Endothelial cell of umbilical vein (primary cell): ENCODE results near the gene GLOD4. TPM values are rescaled to one million over a fixed set of nuclear protein-coding genes. Genes with fewer than 3 reads are reported as not detected.

Experiments used
- BruUV-seq: library from RNA; stranded (reverse); fragments of 400-500 nt; replicated peaks from 2 replicates; lab custom pipeline; 2021; lab: Mats Ljungman, UMichigan
- CTCF ChIA-PET: fragments of 300-600, 350-600 bp; sonication (Branson Sonifier 250); formaldehyde crosslinking; loops from one replicate; lab custom pipeline; 2021; ENCODE audit warnings: antibody characterized with exemption, inconsistent platforms; lab: Charles Lee
- POLR2A ChIA-PET: fragments of 300-600, 350-600 bp; sonication (Branson Sonifier 250); formaldehyde crosslinking; loops from one replicate; lab custom pipeline; 2021; ENCODE audit warnings: antibody characterized with exemption, inconsistent platforms; lab: Charles Lee
- DNase-seq: peaks from one replicate; pipeline ENCODE4 v3.0.0-alpha.2; 2011; ENCODE audit warnings: low read depth, low spot score
- FAIRE-seq: peaks from 2 replicates; lab custom pipeline; 2011; peaks lifted over from hg19 to GRCh38; lab: Jason Lieb, UNC
- H2AFZ ChIP-seq: 2 replicates; pipeline ENCODE4 v1.6.0; 2012; ENCODE audit warnings: low read depth, low read length, control low read depth, inconsistent platforms
- H3K27ac ChIP-seq: 2 replicates; pipeline ENCODE4 v1.5.1; 2011; ENCODE audit warnings: low read depth, mild to moderate bottlenecking, control low read depth, low read length, moderate library complexity; ENCODE audit not compliant: insufficient read depth
- H3K27me3 ChIP-seq, 2 experiments: 2 replicates each; pipeline versions ENCODE4 v1.6.0 to v1.6.1; 2011; ENCODE audit warnings: low read length in 2 of 2, mixed read lengths in 1 of 2; ENCODE audit not compliant: control insufficient read depth in 2 of 2, insufficient read depth in 2 of 2
- H3K36me3 ChIP-seq, 2 experiments: 2 replicates in 1 of 2; 3 replicates in 1 of 2; pipeline ENCODE4 v1.5.1; 2011; ENCODE audit warnings: low read length in 2 of 2, mild to moderate bottlenecking in 1 of 2, moderate library complexity in 1 of 2; ENCODE audit not compliant: control insufficient read depth in 2 of 2, insufficient read depth in 2 of 2; ENCODE audit errors: extremely low read depth in 1 of 2
- H3K4me1 ChIP-seq: 3 replicates; pipeline ENCODE4 v1.5.1; 2011; ENCODE audit warnings: mild to moderate bottlenecking, low read length; ENCODE audit not compliant: control insufficient read depth, insufficient read depth; ENCODE audit errors: extremely low read depth
- H3K4me2 ChIP-seq: 2 replicates; pipeline ENCODE4 v1.6.1; 2011; ENCODE audit warnings: low read length, control low read depth, mixed read lengths; ENCODE audit not compliant: insufficient read depth
- H3K4me3 ChIP-seq, 3 experiments: fragments of 200-600 bp in 1 of 3; sonication (generic), shearing (Covaris generic) in 1 of 3; replicated peaks in 1 of 3; 2 replicates each; pipeline ENCODE4 v1.5.1; 2011 to 2016; ENCODE audit warnings: control low read depth in 3 of 3, low read length in 3 of 3, mild to moderate bottlenecking in 2 of 3, inconsistent platforms in 1 of 3, low read depth in 1 of 3, moderate library complexity in 1 of 3; ENCODE audit not compliant: insufficient read depth in 1 of 3
- H3K79me2 ChIP-seq: 2 replicates; pipeline ENCODE4 v1.6.0; 2012; ENCODE audit warnings: low read length, inconsistent platforms; ENCODE audit not compliant: control insufficient read depth, insufficient read depth
- H3K9ac ChIP-seq: replicated peaks from 2 replicates; pipeline ENCODE3; 2011; ENCODE audit warnings: low read length, control low read depth; ENCODE audit not compliant: insufficient read depth; ENCODE audit errors: extremely low read depth
- H3K9me1 ChIP-seq: replicated peaks from 3 replicates; pipeline ENCODE4 v1.6.0; 2011; ENCODE audit warnings: mild to moderate bottlenecking, low read length; ENCODE audit not compliant: control insufficient read depth, insufficient read depth; ENCODE audit errors: extremely low read depth
- H3K9me3 ChIP-seq: replicated peaks from 2 replicates; pipeline ENCODE4 v1.5.1; 2012; ENCODE audit warnings: low read length, inconsistent platforms; ENCODE audit not compliant: control insufficient read depth, insufficient read depth
- H4K20me1 ChIP-seq: replicated peaks from 2 replicates; pipeline ENCODE3; 2011; ENCODE audit warnings: mild to moderate bottlenecking, low read length; ENCODE audit not compliant: control insufficient read depth, insufficient read depth; ENCODE audit errors: extremely low read depth
- CTCF ChIP-seq, 2 donors: IDR thresholded peaks; 1 replicate in 1 of 2; 2 replicates in 1 of 2; pipeline ENCODE4 v1.5.1; 2011; ENCODE audit warnings: low read length in 2 of 2, mild to moderate bottlenecking in 2 of 2, moderate library complexity in 2 of 2, control low read depth in 1 of 2, inconsistent platforms in 1 of 2, low read depth in 1 of 2; ENCODE audit not compliant: insufficient read depth in 1 of 2; ENCODE audit errors: extremely low read depth in 1 of 2
- EZH2 ChIP-seq: IDR thresholded peaks from 2 replicates; pipeline ENCODE4 v1.6.1; 2012; ENCODE audit warnings: borderline replicate concordance, low read depth, mild to moderate bottlenecking, moderate library complexity, low read length, inconsistent platforms; ENCODE audit not compliant: severe bottlenecking
- FOS ChIP-seq: IDR thresholded peaks from 2 replicates; pipeline ENCODE4 v1.6.1; 2011; ENCODE audit warnings: mild to moderate bottlenecking, low read length, moderate library complexity, borderline replicate concordance; ENCODE audit not compliant: insufficient read depth
- GATA2 ChIP-seq: IDR thresholded peaks from 2 replicates; pipeline ENCODE4 v1.7.0; 2011; ENCODE audit warnings: low read depth, mild to moderate bottlenecking, moderate library complexity, mixed read lengths, low read length; ENCODE audit not compliant: insufficient read length, insufficient read depth
- JUN ChIP-seq: IDR thresholded peaks from 2 replicates; pipeline ENCODE4 v1.6.1; 2011; ENCODE audit warnings: borderline replicate concordance, low read depth; ENCODE audit not compliant: insufficient read length, insufficient read depth
- MAX ChIP-seq: IDR thresholded peaks from 2 replicates; pipeline ENCODE4 v1.6.1; 2011; ENCODE audit not compliant: insufficient read depth, insufficient read length
- MYC ChIP-seq: IDR thresholded peaks from one replicate; pipeline ENCODE4 v1.6.1; 2011; ENCODE audit warnings: mild to moderate bottlenecking, low read depth, low read length
- POLR2A ChIP-seq: IDR thresholded peaks from 2 replicates; pipeline ENCODE4 v1.6.1; 2012; ENCODE audit warnings: low read depth, mild to moderate bottlenecking, control low read depth, low read length
- POLR2AphosphoS5 ChIP-seq: IDR thresholded peaks from 2 replicates; pipeline ENCODE4 v1.6.1; 2012; ENCODE audit warnings: low read depth, mild to moderate bottlenecking, control low read depth, low read length, moderate library complexity; ENCODE audit not compliant: insufficient read depth
- dilution Hi-C: fragments of 300-500 bp; cut with MboI; formaldehyde crosslinking; loops from one replicate; pipeline ENCODE4 v1.15.0; 2019; ENCODE audit warnings: low sequenced_read_pairs; ENCODE audit not compliant: extremely low pct_ligation_motif_present
- intact Hi-C: fragments of 100-400 bp; cut with micrococcal nuclease; formaldehyde crosslinking; loops from one replicate; pipeline ENCODE4 v1.10.0; 2022
- polyA plus RNA-seq, 4 experiments: library from polyadenylated mRNA; depleted of rRNA in 3 of 4; stranded (reverse) in 3 of 4; unstranded in 1 of 4; fragments of >200 nt; gene quantifications; 2 replicates each; pipeline versions ENCODE4 v1.2.1 to v1.2.3, GENCODE V29; 2011 to 2012; ENCODE audit warnings: missing spikeins in 1 of 4
- total RNA-seq: library from RNA; stranded (reverse); gene quantifications from 2 replicates; pipeline ENCODE4 v1.2.3, GENCODE V29; 2021

GLOD4 gene
- total and polyA plus RNA-seq, 2 donors (not counting 3 experiments of a cell fraction or from before 2014, with no cell fraction given), result 41.3 to 84.2 TPM

GRCh38 chr17:788551-788950 lies 6.5 kb upstream of the GLOD4 start:
- BruUV-seq, result no TSS peak
- ChIA-PET CTCF (interaction anchor here (0.8 to 1.8 kb wide), 2 partner anchors 192 to 208 kb away, joined by 3 to 6 read pairs; partner anchors contain the start of gene TIMM22), POLR2A (interaction anchor here (0.6 to 0.7 kb wide), 2 partner anchors 114 to 121 kb away, joined by 5 to 7 read pairs; no protein-coding TSS in a partner anchor)
- no peaks in the 10 kb centered on the region for H4K20me1 ChIP-seq
- no peaks in the 10 kb centered on the region for H3K9me1 ChIP-seq
- H3K9ac ChIP-seq, result no peak overlapping the region
- TF ChIP-seq GATA2, result no peak
- TF ChIP-seq JUN, result no peak
- TF ChIP-seq FOS, result no peak
- TF ChIP-seq POLR2A, result no peak
- no peak for TF ChIP-seq CTCF (IDR thresholded peaks at IDR 0.05; ENCODE audit: extremely low read depth in 1 of 2, insufficient read depth in 1 of 2, low read depth in 1 of 2, low read length in 2 of 2)
- TF ChIP-seq MAX, result no peak
- TF ChIP-seq POLR2AphosphoS5, result no peak
- TF ChIP-seq EZH2, result no peak
- no peak for TF ChIP-seq MYC
- H3K4me3 ChIP-seq, result no peak overlapping the region
- H3K4me1 ChIP-seq, result peaks cover 5% of the 10 kb centered on the region
- H3K4me2 ChIP-seq, result no peak overlapping the region
- FAIRE-seq (no peak), DNase-seq (no peak)
- intact Hi-C loops (no loop called here), dilution Hi-C loops (loop anchor here (25.0 kb wide), 1 partner anchor 199 kb away; the partner anchor contains the start of genes NXN and TIMM22)
- no peaks in the 10 kb centered on the region for H3K9me3 ChIP-seq
- no peak overlapping the region for H3K27ac ChIP-seq
- no peak overlapping the region for H2AFZ ChIP-seq
- no peaks in the 10 kb centered on the region for H3K27me3 ChIP-seq
- peaks cover 15% of the 10 kb centered on the region in 2 experiments for H3K36me3 ChIP-seq
- H3K79me2 ChIP-seq, result peaks cover 15% of the 10 kb centered on the region
